B cell (primary cell): Measurements from ENCODE around the gene DNAJA3. TPM values are rescaled to one million over a fixed set of nuclear protein-coding genes. Genes with fewer than 3 reads are reported as not detected.

ENCODE experiments used
- ATAC-seq: fragments of 200-7000 bp; cut with Tn5 transposase; one replicate; pipeline ENCODE4 v1.10.0; 2021; ENCODE audit warnings: low read depth, mild to moderate bottlenecking, moderate number of reproducible peaks, moderate library complexity
- CTCF ChIA-PET: fragments of 350-600 bp; sonication (Branson Sonifier 250); formaldehyde crosslinking; loops from one replicate; lab custom pipeline; 2021; ENCODE audit warnings: antibody characterized with exemption, inconsistent platforms; lab: Charles Lee
- POLR2A ChIA-PET: fragments of 350-600 bp; sonication (Branson Sonifier 250); formaldehyde crosslinking; loops from one replicate; lab custom pipeline; 2021; ENCODE audit warnings: antibody characterized with exemption; lab: Charles Lee
- DNase-seq: peaks from one replicate; pipeline ENCODE4 v3.0.0; 2013
- H2AFZ ChIP-seq: 2 replicates; pipeline ENCODE4 v1.6.1; 2012; ENCODE audit warnings: mild to moderate bottlenecking, low read depth, low read length; ENCODE audit not compliant: insufficient read depth, poor library complexity, severe bottlenecking
- H3K27ac ChIP-seq, 2 donors: 1 replicate in 1 of 2; 2 replicates in 1 of 2; pipeline ENCODE4 v1.5.1; 2012 to 2013; ENCODE audit warnings: low read length in 2 of 2, mild to moderate bottlenecking in 2 of 2, moderate library complexity in 1 of 2
- H3K27me3 ChIP-seq, 4 experiments: fragments of 200-600 bp in 1 of 4; sonication (generic) in 1 of 4; replicated peaks in 1 of 4; 1 replicate in 2 of 4; 2 replicates in 2 of 4; pipeline versions ENCODE4 v1.6.1 to v1.7.0; 2013 to 2016; ENCODE audit warnings: low read length in 3 of 4, mild to moderate bottlenecking in 2 of 4, mixed read lengths in 1 of 4, moderate library complexity in 1 of 4; ENCODE audit not compliant: insufficient read depth in 4 of 4, control insufficient read depth in 3 of 4; ENCODE audit errors: control extremely low read depth in 1 of 4
- H3K36me3 ChIP-seq, 2 experiments: replicated peaks in 1 of 2; 1 replicate in 1 of 2; 2 replicates in 1 of 2; pipeline versions ENCODE4 v1.6.1 to v1.7.1; 2013; ENCODE audit warnings: low read length in 1 of 2; ENCODE audit not compliant: insufficient read depth in 2 of 2, control insufficient read depth in 1 of 2; ENCODE audit errors: control extremely low read depth in 1 of 2, extremely low read depth in 1 of 2
- H3K4me1 ChIP-seq, 2 donors: fragments of 200-600 bp in 1 of 2; sonication (generic) in 1 of 2; 1 replicate in 1 of 2; 2 replicates in 1 of 2; pipeline versions ENCODE4 v1.5.1 to v1.6.1; 2013 to 2017; ENCODE audit warnings: low read length in 2 of 2; ENCODE audit not compliant: control insufficient read depth in 2 of 2, insufficient read depth in 2 of 2
- H3K4me2 ChIP-seq: replicated peaks from 2 replicates; pipeline ENCODE3; 2012; ENCODE audit warnings: mild to moderate bottlenecking, low read depth, low read length; ENCODE audit not compliant: poor library complexity, severe bottlenecking
- H3K4me3 ChIP-seq, 5 experiments: fragments of 200-600 bp in 1 of 5; sonication (generic) in 1 of 5; 1 replicate in 3 of 5; 2 replicates in 2 of 5; pipeline versions ENCODE4 v1.5.1 to v1.7.0; 2011 to 2016; ENCODE audit warnings: low read length in 4 of 5, mild to moderate bottlenecking in 4 of 5, low read depth in 2 of 5, control low read depth in 1 of 5, moderate library complexity in 1 of 5; ENCODE audit not compliant: insufficient read depth in 1 of 5; ENCODE audit errors: control extremely low read depth in 1 of 5, extremely low read depth in 1 of 5
- H3K79me2 ChIP-seq: fragments of 200-600 bp; sonication (generic); one replicate; pipeline ENCODE4 v1.6.0; 2016; ENCODE audit warnings: low read length; ENCODE audit not compliant: control insufficient read depth, insufficient read depth
- H3K9ac ChIP-seq: fragments of 200-600 bp; sonication (generic); 2 replicates; pipeline ENCODE4 v1.6.1; 2017; ENCODE audit warnings: mild to moderate bottlenecking, low read length, moderate library complexity
- H3K9me3 ChIP-seq, 3 donors: one replicate each; pipeline versions ENCODE4 v1.6.1 to v1.7.1; 2013; ENCODE audit warnings: low read length in 2 of 3; ENCODE audit not compliant: control insufficient read depth in 2 of 3, insufficient read depth in 1 of 3; ENCODE audit errors: control extremely low read depth in 1 of 3
- H4K20me1 ChIP-seq: 2 replicates; pipeline ENCODE4 v1.6.0; 2012; ENCODE audit warnings: mild to moderate bottlenecking, low read length; ENCODE audit not compliant: insufficient read depth, control insufficient read depth, poor library complexity, severe bottlenecking
- H3K27ac Mint-ChIP-seq: one replicate; pipeline ENCODE4 v1.8.0; 2021; ENCODE audit warnings: mixed read lengths
- H3K27me3 Mint-ChIP-seq: one replicate; pipeline ENCODE4 v1.8.0; 2021; ENCODE audit warnings: mixed read lengths
- H3K4me1 Mint-ChIP-seq: one replicate; pipeline ENCODE4 v1.8.0; 2021; ENCODE audit warnings: mixed read lengths
- H3K4me3 Mint-ChIP-seq: one replicate; pipeline ENCODE4 v1.8.0; 2021; ENCODE audit warnings: mixed read lengths
- H3K9me3 Mint-ChIP-seq: one replicate; pipeline ENCODE4 v1.8.0; 2022; ENCODE audit warnings: mixed read lengths; ENCODE audit not compliant: insufficient read depth
- EZH2 ChIP-seq: IDR thresholded peaks from 2 replicates; pipeline ENCODE4 v1.6.1; 2012; ENCODE audit warnings: borderline replicate concordance, low read depth, mild to moderate bottlenecking, moderate library complexity, low read length; ENCODE audit not compliant: insufficient read depth, poor library complexity, severe bottlenecking
- WGBS: methylation state at CpG from one replicate; pipeline ENCODE4 v1.1.5; 2013; ENCODE audit warnings: missing lambda C conversion rate; ENCODE audit not compliant: insufficient coverage; 5-methylcytosine and 5-hydroxymethylcytosine counted together
- intact Hi-C: fragments of 100-400 bp; cut with micrococcal nuclease; formaldehyde crosslinking; loops from one replicate; pipeline ENCODE4 v1.10.0; 2022
- polyA plus RNA-seq: library from polyadenylated mRNA; depleted of rRNA; stranded (reverse); fragments of >200 nt; gene quantifications from 2 replicates; pipeline ENCODE4 v1.2.3, GENCODE V29; 2012
- total RNA-seq, 2 donors: library from RNA; stranded (reverse); fragments of 120-200 nt in 1 of 2; gene quantifications; 1 replicate in 1 of 2; 2 replicates in 1 of 2; pipeline versions ENCODE4 v1.2.3 to v1.2.4, GENCODE V29; 2013 to 2022
- TF ChIP-seq, protein P1 (sequence below): fragments of 200-600 bp; IDR thresholded peaks from one replicate; pipeline ENCODE4 v1.8.0; 2022; ENCODE audit warnings: antibody characterized with exemption, mild to moderate bottlenecking

Gene DNAJA3
- total and polyA plus RNA-seq, 2 donors (not counting 1 experiment from before 2014, with no cell fraction given), result 59.3 to 67.7 TPM

DNA sequence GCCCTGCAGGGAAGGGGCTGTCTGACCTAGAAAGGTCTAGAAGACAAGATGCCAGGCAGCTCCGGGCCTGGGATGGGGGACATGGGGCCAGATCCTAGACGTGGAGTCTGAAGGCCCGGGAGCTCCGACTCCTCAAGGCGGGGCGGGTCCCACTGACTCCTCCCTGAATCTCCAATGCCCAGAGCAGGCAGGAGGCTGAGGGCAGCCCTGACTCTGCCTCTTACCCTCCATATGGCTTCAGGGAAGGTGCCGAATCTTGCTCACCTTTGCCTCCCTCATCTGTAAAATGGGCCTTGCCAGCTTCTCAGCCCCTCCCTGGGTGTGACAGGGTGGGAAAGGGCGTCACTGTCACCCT lies 39.2 kb upstream of the DNAJA3 start:
- 84% methylated on average over 8 of the region's 8 CpGs for WGBS
- ATAC-seq, result no peak
- H4K20me1 ChIP-seq, result peaks cover 97% of the 10 kb centered on the region
- no peak overlapping the region for H3K27ac Mint-ChIP-seq
- no peaks in the 10 kb centered on the region for H3K4me1 Mint-ChIP-seq
- H3K4me3 ChIP-seq, result no peak overlapping the region
- DNase-seq, result no peak
- no peak overlapping the region for H3K27ac ChIP-seq
- H3K9me3 Mint-ChIP-seq, result no peaks in the 10 kb centered on the region
- TF ChIP-seq, protein P1, sequence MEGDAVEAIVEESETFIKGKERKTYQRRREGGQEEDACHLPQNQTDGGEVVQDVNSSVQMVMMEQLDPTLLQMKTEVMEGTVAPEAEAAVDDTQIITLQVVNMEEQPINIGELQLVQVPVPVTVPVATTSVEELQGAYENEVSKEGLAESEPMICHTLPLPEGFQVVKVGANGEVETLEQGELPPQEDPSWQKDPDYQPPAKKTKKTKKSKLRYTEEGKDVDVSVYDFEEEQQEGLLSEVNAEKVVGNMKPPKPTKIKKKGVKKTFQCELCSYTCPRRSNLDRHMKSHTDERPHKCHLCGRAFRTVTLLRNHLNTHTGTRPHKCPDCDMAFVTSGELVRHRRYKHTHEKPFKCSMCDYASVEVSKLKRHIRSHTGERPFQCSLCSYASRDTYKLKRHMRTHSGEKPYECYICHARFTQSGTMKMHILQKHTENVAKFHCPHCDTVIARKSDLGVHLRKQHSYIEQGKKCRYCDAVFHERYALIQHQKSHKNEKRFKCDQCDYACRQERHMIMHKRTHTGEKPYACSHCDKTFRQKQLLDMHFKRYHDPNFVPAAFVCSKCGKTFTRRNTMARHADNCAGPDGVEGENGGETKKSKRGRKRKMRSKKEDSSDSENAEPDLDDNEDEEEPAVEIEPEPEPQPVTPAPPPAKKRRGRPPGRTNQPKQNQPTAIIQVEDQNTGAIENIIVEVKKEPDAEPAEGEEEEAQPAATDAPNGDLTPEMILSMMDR, result no peak
- TF ChIP-seq EZH2, result no peak
- no peaks in the 10 kb centered on the region for H3K9me3 ChIP-seq
- H3K4me2 ChIP-seq, result no peak overlapping the region
- H2AFZ ChIP-seq, result no peak overlapping the region
- H3K4me1 ChIP-seq, result no peaks in the 10 kb centered on the region
- H3K27me3 ChIP-seq, result no peaks in the 10 kb centered on the region
- ChIA-PET POLR2A (no interaction called here), CTCF (interaction anchor here (0.5 to 1.3 kb wide), 2 partner anchors 27 to 249 kb away, joined by 3 read pairs; no protein-coding TSS in a partner anchor)
- H3K79me2 ChIP-seq, result peaks cover 60% of the 10 kb centered on the region
- no peaks in the 10 kb centered on the region for H3K27me3 Mint-ChIP-seq
- no peak overlapping the region for H3K4me3 Mint-ChIP-seq
- intact Hi-C loops, result no loop called here
- H3K36me3 ChIP-seq, result peaks cover 0 to 78% of the 10 kb centered on the region in 2 experiments
- H3K9ac ChIP-seq, result no peak overlapping the region

DNA sequence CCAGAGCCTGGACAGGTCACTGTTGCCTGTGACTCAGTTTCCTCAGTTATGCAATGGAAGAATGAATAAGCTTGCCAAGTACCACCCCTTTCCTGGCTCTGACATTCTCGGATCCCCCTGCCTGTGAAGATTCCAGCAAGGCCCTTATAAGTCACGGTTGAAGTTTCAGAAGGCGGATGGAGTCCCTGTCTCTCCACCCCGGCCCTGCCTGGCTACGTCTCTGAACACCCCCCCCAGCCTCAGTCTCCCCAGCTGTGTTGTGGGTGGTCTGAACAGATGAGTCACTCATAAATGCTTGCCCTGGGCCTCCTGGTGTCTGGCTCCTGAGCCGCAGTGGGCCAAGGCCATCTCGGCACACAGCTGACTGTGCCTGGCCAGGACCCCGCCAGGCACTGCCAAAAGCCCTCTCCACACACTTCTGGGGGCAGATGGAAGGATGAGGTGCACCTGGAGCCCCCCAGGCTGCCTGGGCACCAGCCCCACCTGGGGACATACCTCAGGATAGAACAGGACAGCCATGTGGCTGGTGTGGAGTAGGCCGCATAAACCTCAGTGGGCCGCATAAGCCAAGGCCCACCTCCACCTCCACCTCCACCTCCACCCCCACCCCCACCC lies 38.6 kb upstream of the DNAJA3 start:
- ChIA-PET POLR2A (no interaction called here), CTCF (no interaction called here)
- Histone ChIP-seq H3K27me3 (no peaks in the 10 kb centered on the region), H3K4me3 (no peak overlapping the region), H2AFZ (no peak overlapping the region), H3K79me2 (peaks cover 56% of the 10 kb centered on the region), H3K4me2 (no peak overlapping the region), H3K4me1 (no peaks in the 10 kb centered on the region), H3K27ac (no peak overlapping the region), H3K36me3 (peaks cover 0 to 82% of the 10 kb centered on the region in 2 experiments), H4K20me1 (peaks cover 97% of the 10 kb centered on the region), H3K9ac (no peak overlapping the region), H3K9me3 (no peaks in the 10 kb centered on the region)
- 100% methylated on average over 6 of the region's 10 CpGs for WGBS
- H3K4me3 Mint-ChIP-seq, result no peak overlapping the region
- H3K27me3 Mint-ChIP-seq, result no peaks in the 10 kb centered on the region
- ATAC-seq, result no peak
- H3K4me1 Mint-ChIP-seq, result no peaks in the 10 kb centered on the region
- no peak overlapping the region for H3K27ac Mint-ChIP-seq
- H3K9me3 Mint-ChIP-seq, result no peaks in the 10 kb centered on the region
- TF ChIP-seq EZH2, result no peak
- TF ChIP-seq, protein P1, result no peak
- intact Hi-C loops, result no loop called here
- no peak for DNase-seq
